Vagina (tissue), 2 donors: Measurements from ENCODE around the gene CDO1. TPM values are rescaled to one million over a fixed set of nuclear protein-coding genes. Genes with fewer than 3 reads are reported as not detected.
A peak's percentile ranks its signal among the peaks of the same experiment; 100 is the strongest.

ENCODE experiments used
- DNase-seq, 2 donors: peaks; one replicate each; pipeline ENCODE4 v3.0.0-alpha.2; 2017; ENCODE audit errors: extremely low spot score in 2 of 2
- H3K27ac ChIP-seq: fragments of 200-600 bp; sonication (generic); one replicate; pipeline ENCODE4 v1.5.1; 2019
- H3K27me3 ChIP-seq: fragments of 200-600 bp; sonication (generic); one replicate; pipeline ENCODE4 v1.5.1; 2019
- H3K36me3 ChIP-seq, 2 donors: fragments of 200-600 bp; sonication (generic); one replicate each; pipeline ENCODE4 v1.5.1; 2017 to 2019
- H3K4me1 ChIP-seq: fragments of 200-600 bp; sonication (generic); one replicate; pipeline ENCODE4 v1.5.1; 2019
- H3K4me3 ChIP-seq, 2 donors: fragments of 200-600 bp; sonication (generic); 1 replicate in 1 of 2; 2 replicates in 1 of 2; pipeline ENCODE4 v1.5.1; 2016 to 2019
- H3K9me3 ChIP-seq: fragments of 200-600 bp; sonication (generic); one replicate; pipeline ENCODE4 v1.5.1; 2019
- POLR2A ChIP-seq, 2 donors: fragments of 450-650 bp; IDR thresholded peaks; one replicate each; pipeline ENCODE4 v1.6.1; 2017; ENCODE audit warnings: antibody characterized with exemption in 2 of 2, mild to moderate bottlenecking in 2 of 2, moderate library complexity in 2 of 2
- POLR2AphosphoS5 ChIP-seq, 2 donors: sonication (generic); formaldehyde crosslinking; IDR thresholded peaks; one replicate each; pipeline ENCODE4 v1.9.0; 2017; ENCODE audit warnings: antibody characterized with exemption in 2 of 2, mild to moderate bottlenecking in 2 of 2, low read depth in 1 of 2; ENCODE audit not compliant: insufficient read depth in 1 of 2
- intact Hi-C: fragments of 100-400 bp; cut with DNase I; formaldehyde crosslinking; loops from one replicate; pipeline ENCODE4 v1.15.1; 2023
- total RNA-seq: library from RNA; depleted of rRNA; stranded (reverse); fragments of >200 nt; gene quantifications from one replicate; pipeline ENCODE4 v1.2.3, GENCODE V29; 2016
- TF ChIP-seq, protein P1 (sequence below), 3 experiments: fragments of 450-650 bp in 2 of 3; fragments of 200-600 bp in 1 of 3; sonication (generic) in 1 of 3; IDR thresholded peaks; one replicate each; pipeline ENCODE4 v1.5.1; 2017 to 2019; ENCODE audit warnings: antibody characterized with exemption in 3 of 3, mild to moderate bottlenecking in 2 of 3, moderate library complexity in 2 of 3

CDO1 gene
- total RNA-seq, 1 donor from 2014 or later, result 16.0 TPM

DNA sequence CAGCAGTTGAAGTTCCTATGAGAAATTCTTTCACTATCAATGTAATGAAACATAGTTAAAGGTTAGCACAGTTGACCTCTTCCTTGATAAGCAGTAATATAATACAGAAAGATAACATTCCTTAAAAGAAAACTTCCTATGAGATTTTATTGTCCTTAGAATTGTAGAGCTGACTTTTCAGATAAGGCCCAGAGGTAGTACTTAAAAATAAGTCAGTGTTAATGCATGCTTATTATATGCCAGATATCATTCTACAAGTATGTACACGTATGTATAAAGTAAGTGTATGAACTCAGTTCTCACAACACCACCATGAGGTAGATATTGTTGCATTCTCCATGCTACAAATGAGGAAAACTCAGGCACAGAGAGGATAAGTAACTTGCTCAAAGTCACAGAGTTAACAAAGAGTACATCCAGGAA, 40.6 kb upstream of the CDO1 start:
- TF ChIP-seq POLR2AphosphoS5 (IDR thresholded peaks at IDR 0.05; ENCODE audit: insufficient read depth in 1 of 2, low read depth in 1 of 2) (no peak), POLR2A (IDR thresholded peaks at IDR 0.05) (no peak)
- TF ChIP-seq, protein P1, sequence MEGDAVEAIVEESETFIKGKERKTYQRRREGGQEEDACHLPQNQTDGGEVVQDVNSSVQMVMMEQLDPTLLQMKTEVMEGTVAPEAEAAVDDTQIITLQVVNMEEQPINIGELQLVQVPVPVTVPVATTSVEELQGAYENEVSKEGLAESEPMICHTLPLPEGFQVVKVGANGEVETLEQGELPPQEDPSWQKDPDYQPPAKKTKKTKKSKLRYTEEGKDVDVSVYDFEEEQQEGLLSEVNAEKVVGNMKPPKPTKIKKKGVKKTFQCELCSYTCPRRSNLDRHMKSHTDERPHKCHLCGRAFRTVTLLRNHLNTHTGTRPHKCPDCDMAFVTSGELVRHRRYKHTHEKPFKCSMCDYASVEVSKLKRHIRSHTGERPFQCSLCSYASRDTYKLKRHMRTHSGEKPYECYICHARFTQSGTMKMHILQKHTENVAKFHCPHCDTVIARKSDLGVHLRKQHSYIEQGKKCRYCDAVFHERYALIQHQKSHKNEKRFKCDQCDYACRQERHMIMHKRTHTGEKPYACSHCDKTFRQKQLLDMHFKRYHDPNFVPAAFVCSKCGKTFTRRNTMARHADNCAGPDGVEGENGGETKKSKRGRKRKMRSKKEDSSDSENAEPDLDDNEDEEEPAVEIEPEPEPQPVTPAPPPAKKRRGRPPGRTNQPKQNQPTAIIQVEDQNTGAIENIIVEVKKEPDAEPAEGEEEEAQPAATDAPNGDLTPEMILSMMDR (IDR thresholded peaks at IDR 0.05), result no peak
- intact Hi-C loops, result no loop called here
- Histone ChIP-seq H3K27ac (no peak overlapping the region), H3K4me3 (no peak overlapping the region), H3K36me3 (no peaks in the 10 kb centered on the region), H3K4me1 (peaks cover 57% of the 10 kb centered on the region), H3K27me3 (no peaks in the 10 kb centered on the region), H3K9me3 (no peaks in the 10 kb centered on the region)
- no peak for DNase-seq

DNA sequence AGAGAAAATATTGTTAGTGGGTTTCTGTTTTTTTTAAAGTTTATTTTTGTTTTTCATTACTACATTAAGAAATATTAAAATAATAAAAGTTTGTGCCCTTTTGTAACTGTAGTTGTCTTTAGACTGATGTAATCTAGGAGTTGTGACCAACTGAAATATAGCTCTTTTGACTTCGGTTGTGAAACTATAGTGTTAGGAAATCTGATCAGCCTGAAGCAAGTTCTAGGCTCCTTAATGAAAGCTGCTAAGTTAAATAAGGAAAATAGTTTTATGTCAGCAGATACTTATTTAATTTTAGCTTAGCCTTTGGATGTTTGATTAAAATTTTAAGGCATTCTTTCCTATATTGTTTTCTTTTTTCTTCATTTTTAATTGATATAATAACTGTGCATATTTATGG, 39.5 kb upstream of the CDO1 start:
- H3K27me3 ChIP-seq, result no peaks in the 10 kb centered on the region
- DNase-seq, result no peak
- peaks cover 68% of the 10 kb centered on the region for H3K4me1 ChIP-seq
- H3K4me3 ChIP-seq, result no peak overlapping the region
- no peaks in the 10 kb centered on the region for H3K36me3 ChIP-seq
- H3K27ac ChIP-seq, result no peak overlapping the region
- intact Hi-C loops, result no loop called here
- no peaks in the 10 kb centered on the region for H3K9me3 ChIP-seq
- TF ChIP-seq POLR2AphosphoS5 (IDR thresholded peaks at IDR 0.05; ENCODE audit: insufficient read depth in 1 of 2, low read depth in 1 of 2) (no peak), POLR2A (IDR thresholded peaks at IDR 0.05) (no peak)
- TF ChIP-seq, protein P1 (IDR thresholded peaks at IDR 0.05), result no peak

DNA sequence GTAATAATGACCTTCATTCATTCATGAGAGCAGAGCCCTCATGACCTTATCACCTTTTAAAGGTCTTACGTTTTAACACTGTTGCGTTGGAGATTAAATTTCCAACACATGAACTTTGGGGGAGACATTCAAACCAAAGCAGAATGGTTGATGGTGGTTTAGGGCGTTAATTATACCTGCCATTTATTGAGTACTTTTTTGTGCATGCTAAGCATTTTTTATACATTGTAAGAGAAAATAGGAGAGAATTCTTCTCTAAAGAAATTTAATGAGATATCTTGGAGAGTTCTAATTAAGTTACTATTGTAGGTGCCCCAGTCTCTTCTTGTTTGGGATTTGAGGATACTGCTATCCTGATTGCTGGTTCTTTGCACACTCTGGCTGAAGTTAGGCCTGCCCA, 37.7 kb upstream of the CDO1 start:
- no peaks in the 10 kb centered on the region for H3K9me3 ChIP-seq
- no peak overlapping the region for H3K4me3 ChIP-seq
- no peak for DNase-seq
- H3K27ac ChIP-seq, result no peak overlapping the region
- H3K4me1 ChIP-seq, result peaks cover 62% of the 10 kb centered on the region
- TF ChIP-seq POLR2AphosphoS5 (IDR thresholded peaks at IDR 0.05; ENCODE audit: insufficient read depth in 1 of 2, low read depth in 1 of 2), result no peak
- TF ChIP-seq, protein P1 (IDR thresholded peaks at IDR 0.05), result no peak
- no peak for TF ChIP-seq POLR2A (IDR thresholded peaks at IDR 0.05)
- H3K27me3 ChIP-seq, result no peaks in the 10 kb centered on the region
- H3K36me3 ChIP-seq, result no peaks in the 10 kb centered on the region
- intact Hi-C loops, result no loop called here

DNA sequence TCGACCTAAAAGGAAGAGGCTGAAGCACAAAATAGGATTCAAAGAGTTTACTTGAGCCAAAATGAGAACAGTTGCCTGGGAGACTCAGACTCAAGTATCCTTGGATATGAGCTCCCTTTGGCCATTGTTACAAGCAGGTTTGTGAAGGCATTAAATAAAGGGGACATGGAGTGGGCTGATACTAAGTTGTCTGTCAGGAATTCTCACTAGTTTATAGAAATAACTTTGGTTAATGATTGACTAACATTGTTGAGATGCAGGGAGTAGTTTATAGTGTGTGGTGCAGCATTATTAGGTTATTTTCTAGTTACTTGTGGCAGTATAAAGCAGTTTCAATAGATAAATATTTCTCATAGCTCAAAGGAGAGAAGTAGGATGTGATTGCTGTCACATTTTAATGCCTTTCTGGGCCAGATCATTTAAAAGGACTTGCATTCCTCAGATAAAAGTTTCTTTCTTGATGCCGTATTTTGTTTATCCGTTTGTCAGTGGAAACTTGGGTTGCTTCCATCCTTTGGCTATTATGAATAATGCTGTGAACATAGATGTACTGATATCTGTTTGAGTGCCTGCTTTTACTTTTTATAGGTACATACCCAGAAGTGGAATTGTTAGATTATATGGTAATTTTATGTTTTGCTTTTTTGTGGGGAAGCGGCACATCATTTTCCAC, 34.4 kb upstream of the CDO1 start:
- no peaks in the 10 kb centered on the region for H3K9me3 ChIP-seq
- H3K27ac ChIP-seq, result peak overlapping the region; percentile 9
- H3K36me3 ChIP-seq, result no peaks in the 10 kb centered on the region
- H3K4me1 ChIP-seq, result peaks cover 38% of the 10 kb centered on the region
- no peaks in the 10 kb centered on the region for H3K27me3 ChIP-seq
- DNase-seq, result no peak
- no peak overlapping the region for H3K4me3 ChIP-seq
- TF ChIP-seq POLR2AphosphoS5 (IDR thresholded peaks at IDR 0.05; ENCODE audit: insufficient read depth in 1 of 2, low read depth in 1 of 2) (no peak), POLR2A (IDR thresholded peaks at IDR 0.05) (no peak)
- TF ChIP-seq, protein P1 (IDR thresholded peaks at IDR 0.05), result no peak
- intact Hi-C loops, result no loop called here

DNA sequence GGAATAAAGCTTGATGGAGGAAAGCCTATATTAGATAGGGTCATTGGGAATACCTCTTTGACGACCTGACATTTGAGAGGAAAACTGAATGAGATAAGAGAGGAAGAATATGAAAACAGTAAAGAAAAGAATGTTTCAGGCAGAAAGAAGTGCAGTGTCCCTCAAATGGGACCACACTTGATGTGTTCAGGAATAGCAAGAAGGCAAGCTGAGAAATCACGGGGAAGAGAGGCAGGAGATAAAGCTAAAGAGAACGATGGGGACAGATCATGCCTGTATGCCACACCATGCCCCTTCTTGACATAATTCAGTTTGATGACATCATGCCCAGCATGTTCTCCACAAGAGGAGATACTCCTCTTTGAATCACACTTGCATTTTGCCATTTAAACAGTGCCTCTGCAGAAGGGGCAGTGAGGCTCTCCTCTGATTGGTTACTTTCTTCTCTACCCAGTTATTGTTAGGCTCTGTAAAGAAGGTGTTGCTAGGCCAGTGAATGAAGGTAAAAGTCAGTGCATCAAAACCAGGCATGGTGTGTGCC, 32.9 kb upstream of the CDO1 start:
- TF ChIP-seq POLR2AphosphoS5 (IDR thresholded peaks at IDR 0.05; ENCODE audit: insufficient read depth in 1 of 2, low read depth in 1 of 2) (no peak), POLR2A (IDR thresholded peaks at IDR 0.05) (no peak)
- TF ChIP-seq, protein P1 (IDR thresholded peaks at IDR 0.05), result no peak
- Histone ChIP-seq H3K36me3 (no peaks in the 10 kb centered on the region), H3K27me3 (no peaks in the 10 kb centered on the region), H3K4me3 (no peak overlapping the region), H3K9me3 (no peaks in the 10 kb centered on the region), H3K4me1 (peaks cover 44% of the 10 kb centered on the region), H3K27ac (no peak overlapping the region)
- DNase-seq, result no peak
- intact Hi-C loops, result no loop called here
